GM12872 (cell line): ENCODE results near the gene FAM114A1.

Experiments
- TF ChIP-seq, protein P1 (sequence below): IDR thresholded peaks from 3 replicates; pipeline ENCODE4 v1.5.1; 2011; ENCODE audit warnings: low read depth, mild to moderate bottlenecking, low read length, moderate library complexity; ENCODE audit not compliant: insufficient read depth

FAM114A1 gene

DNA sequence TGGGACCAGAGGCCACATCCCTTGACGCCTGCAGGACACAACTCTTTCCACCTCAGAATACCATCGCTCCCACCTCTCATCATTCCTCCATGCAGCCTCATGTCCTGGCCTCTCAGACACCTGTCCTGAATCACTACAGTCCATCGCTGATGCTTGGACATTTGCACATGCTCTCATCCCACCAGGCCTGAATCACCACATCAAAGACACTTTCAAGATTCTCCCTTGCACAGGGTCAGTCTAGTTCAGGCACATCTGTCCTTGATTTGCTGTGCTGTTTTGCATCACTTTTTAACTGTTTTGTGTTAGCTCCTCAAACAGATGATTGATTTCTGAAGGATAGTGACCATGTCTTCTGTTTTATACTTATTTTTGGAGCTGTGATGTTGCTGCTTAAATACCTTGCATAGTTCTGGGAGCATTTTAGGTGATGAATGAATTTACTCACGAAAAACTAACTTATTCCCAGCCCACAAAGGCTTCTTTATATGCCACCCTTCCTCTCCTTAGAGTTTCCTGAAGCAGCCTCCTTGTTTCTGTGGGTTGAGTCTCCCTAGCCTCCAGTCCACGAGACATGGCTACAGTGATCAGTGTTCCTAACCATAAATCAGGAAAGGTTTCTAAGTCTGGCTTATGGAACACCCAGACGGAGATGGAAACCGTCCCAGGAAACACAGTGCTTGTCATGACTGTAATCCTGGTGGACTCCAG, 2.6 kb downstream of the FAM114A1 start:
- TF ChIP-seq, protein P1, sequence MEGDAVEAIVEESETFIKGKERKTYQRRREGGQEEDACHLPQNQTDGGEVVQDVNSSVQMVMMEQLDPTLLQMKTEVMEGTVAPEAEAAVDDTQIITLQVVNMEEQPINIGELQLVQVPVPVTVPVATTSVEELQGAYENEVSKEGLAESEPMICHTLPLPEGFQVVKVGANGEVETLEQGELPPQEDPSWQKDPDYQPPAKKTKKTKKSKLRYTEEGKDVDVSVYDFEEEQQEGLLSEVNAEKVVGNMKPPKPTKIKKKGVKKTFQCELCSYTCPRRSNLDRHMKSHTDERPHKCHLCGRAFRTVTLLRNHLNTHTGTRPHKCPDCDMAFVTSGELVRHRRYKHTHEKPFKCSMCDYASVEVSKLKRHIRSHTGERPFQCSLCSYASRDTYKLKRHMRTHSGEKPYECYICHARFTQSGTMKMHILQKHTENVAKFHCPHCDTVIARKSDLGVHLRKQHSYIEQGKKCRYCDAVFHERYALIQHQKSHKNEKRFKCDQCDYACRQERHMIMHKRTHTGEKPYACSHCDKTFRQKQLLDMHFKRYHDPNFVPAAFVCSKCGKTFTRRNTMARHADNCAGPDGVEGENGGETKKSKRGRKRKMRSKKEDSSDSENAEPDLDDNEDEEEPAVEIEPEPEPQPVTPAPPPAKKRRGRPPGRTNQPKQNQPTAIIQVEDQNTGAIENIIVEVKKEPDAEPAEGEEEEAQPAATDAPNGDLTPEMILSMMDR: no peak

DNA sequence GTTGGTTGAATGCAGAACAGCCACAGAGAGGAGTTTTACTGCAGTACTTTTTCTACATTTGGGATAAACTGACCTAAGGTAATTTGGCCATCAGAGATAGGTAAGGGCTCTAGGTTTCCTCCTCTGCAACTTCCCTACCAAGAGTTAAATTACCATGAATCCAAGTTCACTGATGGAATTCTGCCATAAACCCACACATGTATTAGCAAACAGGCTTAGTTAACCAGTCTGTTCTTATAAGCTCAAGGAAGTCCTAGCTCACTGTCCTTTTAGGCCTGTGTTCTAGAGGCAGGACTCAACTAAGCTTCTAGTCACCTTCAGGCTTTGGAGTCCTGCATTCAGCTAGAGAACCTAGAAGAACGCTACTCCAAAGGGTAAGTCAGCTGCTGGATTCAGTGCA, 4.0 kb downstream of the FAM114A1 start:
- TF ChIP-seq, protein P1: no peak

DNA sequence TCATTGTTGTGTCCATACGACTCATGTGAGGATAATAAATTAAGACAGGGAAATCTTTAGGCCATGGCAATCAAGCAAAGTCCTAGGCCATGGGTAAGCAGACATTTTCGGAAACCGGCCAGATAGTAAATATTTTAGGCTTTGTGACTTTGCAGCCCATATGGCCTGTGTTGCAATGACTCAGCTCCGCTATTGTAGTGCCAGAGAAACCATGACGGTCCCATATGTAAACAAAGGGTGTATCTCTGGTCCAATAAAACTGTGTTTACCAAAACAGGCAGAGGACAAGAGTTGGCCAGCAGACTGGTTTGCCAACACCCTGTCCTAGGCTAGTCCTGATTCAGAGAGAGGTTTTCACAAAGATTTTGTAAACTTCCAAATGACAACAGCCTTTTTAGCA, 5.0 kb downstream of the FAM114A1 start:
- TF ChIP-seq, protein P1: no peak

DNA sequence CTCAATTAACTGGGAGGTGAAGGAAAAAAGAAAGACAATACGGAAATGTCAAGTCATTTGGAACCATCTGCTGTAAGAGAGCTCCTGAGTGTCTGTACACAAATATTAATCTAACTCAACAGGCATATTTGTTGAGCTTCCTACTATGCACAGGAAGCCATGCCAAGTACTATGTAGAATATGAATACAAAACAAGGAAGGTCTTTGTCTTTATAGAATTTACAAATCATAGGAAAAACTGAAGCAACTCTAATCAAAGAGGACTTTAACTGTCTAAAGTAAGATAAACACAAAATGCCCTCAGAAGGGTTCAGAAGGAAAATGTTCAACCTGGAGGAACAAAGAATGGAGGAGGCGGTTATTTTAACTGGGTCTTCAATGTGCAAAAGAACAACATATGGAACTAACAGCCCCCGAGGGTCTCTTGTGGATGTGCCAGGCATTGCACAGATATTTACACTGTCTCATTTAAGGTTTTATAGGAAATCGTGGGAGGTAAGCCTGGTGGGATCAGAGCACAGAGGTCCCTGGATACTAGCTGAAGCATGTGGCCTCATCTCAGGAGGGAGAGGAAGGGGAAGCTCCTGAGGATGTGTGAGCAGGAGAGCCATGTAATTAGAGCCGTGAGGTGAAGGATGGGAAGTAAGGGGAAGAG, 5.8 kb downstream of the FAM114A1 start:
- TF ChIP-seq, protein P1: no peak

DNA sequence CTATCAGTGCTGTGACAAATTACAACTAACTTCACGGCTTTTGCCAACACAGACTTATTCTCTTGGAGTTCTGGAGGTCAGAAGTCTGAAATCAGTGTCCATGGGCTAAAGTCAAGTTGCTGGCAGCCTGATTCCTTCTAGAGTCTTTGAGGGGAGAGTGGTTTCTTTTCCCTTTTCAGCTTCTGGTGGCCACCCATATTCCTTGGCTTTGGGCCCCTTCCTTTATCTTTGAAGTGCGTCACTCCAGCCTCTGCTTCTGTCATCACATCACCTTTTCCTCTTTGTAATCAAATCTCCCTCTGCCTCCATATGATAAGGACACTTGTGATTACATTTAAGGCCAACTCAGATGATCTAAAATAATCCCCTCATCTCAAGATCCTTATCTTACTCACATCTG, 9.0 kb downstream of the FAM114A1 start:
- TF ChIP-seq, protein P1: no peak

DNA sequence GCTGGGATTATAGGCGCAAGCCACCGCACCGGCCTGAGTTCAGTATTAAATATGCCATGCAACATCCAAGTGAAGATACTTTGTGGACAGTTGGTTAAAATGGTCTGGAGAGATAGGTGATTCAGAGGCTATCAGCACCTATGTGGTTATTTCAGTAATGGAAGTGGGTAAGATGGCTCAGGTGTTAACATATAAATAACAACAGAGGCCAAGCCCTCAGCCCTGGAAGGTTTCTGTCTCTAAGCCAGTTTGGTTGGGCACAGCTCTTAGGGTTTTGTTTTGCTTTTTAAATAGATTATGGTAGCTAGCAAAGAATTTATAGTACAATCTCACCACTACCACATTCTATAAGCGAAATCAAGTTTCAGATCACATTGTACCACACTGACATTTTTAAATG, 16.6 kb downstream of the FAM114A1 start:
- TF ChIP-seq, protein P1: no peak

DNA sequence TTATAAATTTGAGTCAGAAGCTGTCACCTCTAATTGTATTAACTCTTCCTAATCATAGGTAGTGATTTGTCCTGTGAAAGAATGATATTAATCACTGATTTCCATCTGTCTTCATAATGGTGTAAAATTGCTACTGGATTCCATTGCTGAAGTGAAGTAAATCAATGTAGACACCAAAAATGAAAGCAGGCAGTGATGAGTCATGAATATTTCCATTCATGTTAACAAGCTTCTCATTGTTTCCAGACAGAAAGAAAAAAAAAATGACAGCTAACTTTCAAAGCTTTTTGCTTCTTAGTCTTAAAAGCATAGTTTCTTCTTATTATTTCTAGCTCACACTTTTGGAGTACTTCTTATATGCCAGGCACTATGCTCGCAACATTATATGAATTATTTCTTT, 21.5 kb downstream of the FAM114A1 start:
- TF ChIP-seq, protein P1: no peak
